IMR-90 (cell line): ENCODE measurements around the gene CADM4. TPM values are rescaled to one million over a fixed set of nuclear protein-coding genes. Genes with fewer than 3 reads are reported as not detected.

Experiments used
- CHD1 ChIP-seq: IDR thresholded peaks from 2 replicates; pipeline ENCODE4 v1.6.1; 2012; ENCODE audit warnings: low read depth, low read length, improper control_type of control experiment
- NFE2L2 ChIP-seq: fragments of 150-350 bp; IDR thresholded peaks from 2 replicates; pipeline ENCODE4 v1.6.1; 2016; ENCODE audit warnings: low read depth, mild to moderate bottlenecking, low read length
- RCOR1 ChIP-seq: IDR thresholded peaks from 2 replicates; pipeline ENCODE4 v1.6.1; 2012; ENCODE audit warnings: mild to moderate bottlenecking, low read length, improper control_type of control experiment; ENCODE audit not compliant: insufficient replicate concordance
- polyA plus RNA-seq, 3 experiments: library from polyadenylated mRNA; depleted of rRNA; stranded (reverse); fragments of >200 nt; gene quantifications; 2 replicates each; pipeline ENCODE4 v1.2.3, GENCODE V29; 2012; ENCODE audit warnings: low replicate concordance in 1 of 3
- total RNA-seq: library from RNA; depleted of rRNA; stranded (reverse); fragments of >200 nt; gene quantifications from 2 replicates; pipeline ENCODE4 v1.2.3, GENCODE V29; 2012

Gene CADM4
- total and polyA plus RNA-seq, 2 of the 4 experiments (the other 2 are of a cell fraction), result 2.0 to 4.9 TPM

- TF ChIP-seq CHD1, result no peak
- no peak for TF ChIP-seq NFE2L2
- no peak for TF ChIP-seq RCOR1
These were observed 63.4 kb downstream of the CADM4 start (continued) for GRCh38 chr19:43575955-43576878.
